HepG2 (cell line): ENCODE results near the gene CELF2.

Experiments
- BRCA1 ChIP-seq: sonication (generic); formaldehyde crosslinking; IDR thresholded peaks from 2 replicates; pipeline ENCODE4 v1.4.0; 2020; ENCODE audit warnings: missing genetic modification reagents
- EP300 ChIP-seq, 3 experiments: sonication (generic) in 1 of 3; formaldehyde crosslinking in 1 of 3; IDR thresholded peaks; 2 replicates each; pipeline versions ENCODE4 v1.5.1 to v1.6.1; 2011 to 2020; ENCODE audit warnings: low read depth in 2 of 3, low read length in 2 of 3, borderline replicate concordance in 1 of 3, improper control_type of control experiment in 1 of 3, mild to moderate bottlenecking in 1 of 3, missing genetic modification reagents in 1 of 3, moderate library complexity in 1 of 3
- GFI1 ChIP-seq: sonication (generic); formaldehyde crosslinking; IDR thresholded peaks from 2 replicates; pipeline ENCODE4 v1.5.0; 2020; ENCODE audit warnings: missing genetic modification reagents, mild to moderate bottlenecking, borderline replicate concordance
- KLF13 ChIP-seq: sonication (generic); formaldehyde crosslinking; IDR thresholded peaks from 2 replicates; pipeline ENCODE4 v1.4.0; 2020; ENCODE audit warnings: mild to moderate bottlenecking, missing genetic modification reagents
- MXI1 ChIP-seq: IDR thresholded peaks from 3 replicates; pipeline ENCODE4 v1.6.1; 2012; ENCODE audit warnings: low read depth, low read length, inconsistent platforms, borderline replicate concordance
- NFYB ChIP-seq: sonication (generic); formaldehyde crosslinking; IDR thresholded peaks from 2 replicates; pipeline ENCODE4 v1.4.0; 2020; ENCODE audit warnings: missing genetic modification reagents
- NONO ChIP-seq, 2 experiments: fragments of 450-650 bp in 1 of 2; sonication (generic) in 1 of 2; formaldehyde crosslinking in 1 of 2; IDR thresholded peaks in 1 of 2; conservative IDR thresholded peaks in 1 of 2; 2 replicates each; pipeline versions ENCODE4 v1.6.1 to v1.8.0; 2017 to 2022; ENCODE audit warnings: mild to moderate bottlenecking in 1 of 2, missing genetic modification reagents in 1 of 2, moderate library complexity in 1 of 2
- POLR2A ChIP-seq, 2 experiments: IDR thresholded peaks; 2 replicates each; pipeline ENCODE4 v1.6.1; 2011; ENCODE audit warnings: low read depth in 2 of 2, low read length in 2 of 2, mild to moderate bottlenecking in 1 of 2, moderate library complexity in 1 of 2; ENCODE audit not compliant: insufficient read depth in 1 of 2
- SMC3 ChIP-seq: IDR thresholded peaks from 2 replicates; pipeline ENCODE4 v1.6.1; 2011; ENCODE audit warnings: low read length, improper control_type of control experiment
- ZNF280B ChIP-seq: sonication (generic); formaldehyde crosslinking; IDR thresholded peaks from 2 replicates; pipeline ENCODE4 v1.5.0; 2020; ENCODE audit warnings: missing genetic modification reagents, mild to moderate bottlenecking, borderline replicate concordance
- ZSCAN30 ChIP-seq: sonication (generic); formaldehyde crosslinking; IDR thresholded peaks from 2 replicates; pipeline ENCODE4 v1.5.0; 2020; ENCODE audit warnings: mild to moderate bottlenecking, missing genetic modification reagents
- TF ChIP-seq, protein P1 (sequence below), 2 experiments: fragments of 450-650 bp in 1 of 2; sonication (generic) in 1 of 2; formaldehyde crosslinking in 1 of 2; IDR thresholded peaks; 2 replicates each; pipeline versions ENCODE4 v1.6.1 to v1.8.0; 2016 to 2022; ENCODE audit warnings: antibody characterized with exemption in 1 of 2, mild to moderate bottlenecking in 1 of 2, missing genetic modification reagents in 1 of 2
- TF ChIP-seq, protein P2 (sequence below): IDR thresholded peaks from 2 replicates; pipeline ENCODE4 v1.6.1; 2012; ENCODE audit warnings: inconsistent platforms
- TF ChIP-seq, protein P3 (sequence below): fragments of 450-650 bp; IDR thresholded peaks from 2 replicates; pipeline ENCODE4 v1.6.1; 2016

GRCh38 chr10:11225935-11226334 lies 208.3 kb downstream of the CELF2 start:
- TF ChIP-seq GFI1 (CRISPR knock-in tag) (no peak), EP300 (IDR thresholded peaks at IDR 0.05; ENCODE audit: low read depth in 2 of 2, low read length in 2 of 2) (no peak), EP300 (CRISPR knock-in tag; IDR thresholded peaks at IDR 0.05; ENCODE audit: borderline replicate concordance) (no peak), MXI1 (no peak), NONO (IDR thresholded peaks at IDR 0.05) (no peak), NONO (CRISPR knock-in tag; conservative IDR thresholded peaks at IDR 0.05) (no peak), POLR2A (IDR thresholded peaks at IDR 0.05; ENCODE audit: insufficient read depth in 1 of 2, low read depth in 2 of 2, low read length in 2 of 2) (no peak), ZNF280B (CRISPR knock-in tag) (no peak), ZSCAN30 (CRISPR knock-in tag) (no peak), KLF13 (no peak), BRCA1 (CRISPR knock-in tag) (no peak), NFYB (CRISPR knock-in tag) (no peak), SMC3 (no peak)
- TF ChIP-seq, protein P1, sequence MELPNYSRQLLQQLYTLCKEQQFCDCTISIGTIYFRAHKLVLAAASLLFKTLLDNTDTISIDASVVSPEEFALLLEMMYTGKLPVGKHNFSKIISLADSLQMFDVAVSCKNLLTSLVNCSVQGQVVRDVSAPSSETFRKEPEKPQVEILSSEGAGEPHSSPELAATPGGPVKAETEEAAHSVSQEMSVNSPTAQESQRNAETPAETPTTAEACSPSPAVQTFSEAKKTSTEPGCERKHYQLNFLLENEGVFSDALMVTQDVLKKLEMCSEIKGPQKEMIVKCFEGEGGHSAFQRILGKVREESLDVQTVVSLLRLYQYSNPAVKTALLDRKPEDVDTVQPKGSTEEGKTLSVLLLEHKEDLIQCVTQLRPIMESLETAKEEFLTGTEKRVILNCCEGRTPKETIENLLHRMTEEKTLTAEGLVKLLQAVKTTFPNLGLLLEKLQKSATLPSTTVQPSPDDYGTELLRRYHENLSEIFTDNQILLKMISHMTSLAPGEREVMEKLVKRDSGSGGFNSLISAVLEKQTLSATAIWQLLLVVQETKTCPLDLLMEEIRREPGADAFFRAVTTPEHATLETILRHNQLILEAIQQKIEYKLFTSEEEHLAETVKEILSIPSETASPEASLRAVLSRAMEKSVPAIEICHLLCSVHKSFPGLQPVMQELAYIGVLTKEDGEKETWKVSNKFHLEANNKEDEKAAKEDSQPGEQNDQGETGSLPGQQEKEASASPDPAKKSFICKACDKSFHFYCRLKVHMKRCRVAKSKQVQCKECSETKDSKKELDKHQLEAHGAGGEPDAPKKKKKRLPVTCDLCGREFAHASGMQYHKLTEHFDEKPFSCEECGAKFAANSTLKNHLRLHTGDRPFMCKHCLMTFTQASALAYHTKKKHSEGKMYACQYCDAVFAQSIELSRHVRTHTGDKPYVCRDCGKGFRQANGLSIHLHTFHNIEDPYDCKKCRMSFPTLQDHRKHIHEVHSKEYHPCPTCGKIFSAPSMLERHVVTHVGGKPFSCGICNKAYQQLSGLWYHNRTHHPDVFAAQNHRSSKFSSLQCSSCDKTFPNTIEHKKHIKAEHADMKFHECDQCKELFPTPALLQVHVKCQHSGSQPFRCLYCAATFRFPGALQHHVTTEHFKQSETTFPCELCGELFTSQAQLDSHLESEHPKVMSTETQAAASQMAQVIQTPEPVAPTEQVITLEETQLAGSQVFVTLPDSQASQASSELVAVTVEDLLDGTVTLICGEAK (IDR thresholded peaks at IDR 0.05), result no peak
- TF ChIP-seq, protein P1 (CRISPR knock-in tag; IDR thresholded peaks at IDR 0.05), result no peak
- TF ChIP-seq, protein P2, sequence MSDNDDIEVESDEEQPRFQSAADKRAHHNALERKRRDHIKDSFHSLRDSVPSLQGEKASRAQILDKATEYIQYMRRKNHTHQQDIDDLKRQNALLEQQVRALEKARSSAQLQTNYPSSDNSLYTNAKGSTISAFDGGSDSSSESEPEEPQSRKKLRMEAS, result no peak
- TF ChIP-seq, protein P3, sequence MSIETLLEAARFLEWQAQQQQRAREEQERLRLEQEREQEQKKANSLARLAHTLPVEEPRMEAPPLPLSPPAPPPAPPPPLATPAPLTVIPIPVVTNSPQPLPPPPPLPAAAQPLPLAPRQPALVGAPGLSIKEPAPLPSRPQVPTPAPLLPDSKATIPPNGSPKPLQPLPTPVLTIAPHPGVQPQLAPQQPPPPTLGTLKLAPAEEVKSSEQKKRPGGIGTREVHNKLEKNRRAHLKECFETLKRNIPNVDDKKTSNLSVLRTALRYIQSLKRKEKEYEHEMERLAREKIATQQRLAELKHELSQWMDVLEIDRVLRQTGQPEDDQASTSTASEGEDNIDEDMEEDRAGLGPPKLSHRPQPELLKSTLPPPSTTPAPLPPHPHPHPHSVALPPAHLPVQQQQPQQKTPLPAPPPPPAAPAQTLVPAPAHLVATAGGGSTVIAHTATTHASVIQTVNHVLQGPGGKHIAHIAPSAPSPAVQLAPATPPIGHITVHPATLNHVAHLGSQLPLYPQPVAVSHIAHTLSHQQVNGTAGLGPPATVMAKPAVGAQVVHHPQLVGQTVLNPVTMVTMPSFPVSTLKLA, result no peak
